Stimulated activated CD8-positive, alpha-beta memory T cell treated with anti-CD3 and anti-CD28 coated beads, Interleukin-15, amount 100 ng/mL, for 1 hour (primary cell): Measurements from ENCODE around the gene ANAPC2.

Experiments
- DNase-seq: peaks from one replicate; pipeline ENCODE4 v3.0.0-alpha.2; 2020; ENCODE audit warnings: low read depth

ANAPC2 gene

DNA sequence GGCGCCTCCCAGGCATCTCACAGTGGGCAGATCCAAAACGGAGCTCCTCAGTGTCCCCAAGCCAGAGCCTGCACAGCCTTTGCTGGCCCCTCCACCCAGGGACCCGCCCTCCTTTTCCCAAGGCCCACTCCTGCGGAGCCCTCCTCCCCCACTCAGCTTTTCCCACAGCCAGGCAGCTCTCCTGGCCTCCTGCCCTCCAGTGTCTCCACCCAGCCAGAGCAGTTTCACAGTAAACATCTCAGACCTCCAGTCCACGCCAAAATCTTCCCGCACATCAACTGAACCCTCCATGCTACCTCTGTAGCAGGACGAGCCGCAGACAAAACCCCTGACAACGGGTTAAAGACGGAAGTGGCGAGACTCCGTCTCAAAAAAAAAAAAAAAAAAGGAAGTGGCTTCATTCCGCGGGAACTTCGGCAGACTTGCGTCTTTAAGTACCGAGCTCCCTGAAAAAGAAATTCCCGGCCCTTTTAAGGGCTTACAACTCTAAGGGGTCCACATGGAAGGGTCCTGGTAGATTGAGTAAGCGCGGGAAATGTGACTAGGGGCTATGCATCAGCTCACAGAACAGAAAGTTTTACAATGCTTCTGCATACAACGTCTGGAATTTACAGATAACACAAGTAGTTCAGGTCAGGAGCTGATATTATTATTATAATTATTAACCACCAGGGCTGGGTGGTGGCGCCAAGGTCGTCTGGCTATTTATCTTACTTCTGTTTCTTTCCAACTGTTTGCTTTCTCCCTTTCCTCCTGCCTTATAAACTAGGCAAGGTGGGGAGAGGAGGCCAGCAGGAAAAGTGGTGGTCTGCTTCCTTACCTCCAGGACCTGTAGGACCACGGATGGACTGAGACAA lies 60.8 kb downstream of the ANAPC2 start:
- no peak for DNase-seq

DNA sequence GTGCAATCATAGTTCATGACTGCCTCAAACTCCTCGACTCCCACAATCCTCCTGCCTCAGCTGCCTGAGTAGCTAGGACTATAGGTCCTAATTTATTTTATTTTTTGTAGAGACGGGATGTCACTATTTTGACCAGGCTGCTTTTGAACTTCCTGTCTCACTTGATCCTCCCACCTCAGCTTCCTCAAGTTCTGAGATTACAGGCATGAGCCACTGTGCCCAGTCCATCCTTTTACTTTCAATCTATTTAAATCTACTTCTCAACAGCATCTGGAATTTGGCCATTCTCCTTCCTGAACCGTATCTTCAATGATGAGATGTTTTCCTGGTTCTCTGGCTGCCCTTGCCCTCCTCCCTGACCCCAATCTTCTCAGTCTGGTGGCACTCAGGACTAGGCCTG lies 61.6 kb downstream of the ANAPC2 start:
- no peak for DNase-seq
